ENCODE data around the gene PAQR9. TPM values are rescaled to one million over a fixed set of nuclear protein-coding genes. Genes with fewer than 3 reads are reported as not detected.

PAQR9 gene
- polyA plus RNA-seq, 2 of the 4 experiments (the other 2 are of a cell fraction): 3.0 to 3.1 TPM

- Histone ChIP-seq H3K9me3 (no peaks in the 10 kb centered on the region), H3K27ac (no peak overlapping the region), H3K4me3 (no peak overlapping the region), H3K4me2 (no peak overlapping the region), H3K4me1 (no peaks in the 10 kb centered on the region)
- TF ChIP-seq PHF8 (IDR thresholded peaks at IDR 0.05; ENCODE audit: borderline replicate concordance, low read depth) (no peak), FOXS1 (CRISPR knock-in tag; IDR thresholded peaks at IDR 0.05) (no peak), HDAC2 (IDR thresholded peaks at IDR 0.05) (no peak), ZC3H11A (IDR thresholded peaks at IDR 0.05) (no peak), POLR2A (IDR thresholded peaks at IDR 0.05; ENCODE audit: low read length) (no peak), FOSL2 (IDR thresholded peaks at IDR 0.05) (no peak), FOSL2 (CRISPR knock-in tag; IDR thresholded peaks at IDR 0.05) (no peak), RCOR1 (IDR thresholded peaks at IDR 0.05; ENCODE audit: low read depth, low read length) (no peak), POLR2AphosphoS2 (conservative IDR thresholded peaks at IDR 0.05; ENCODE audit: low read length) (no peak), JUNB (IDR thresholded peaks at IDR 0.05) (no peak), CBX2 (IDR thresholded peaks at IDR 0.05; ENCODE audit: borderline replicate concordance, low read depth) (no peak), EP300 (IDR thresholded peaks at IDR 0.05) (no peak), CEBPB (IDR thresholded peaks at IDR 0.05) (no peak), NPAS2 (CRISPR knock-in tag; IDR thresholded peaks at IDR 0.05; ENCODE audit: borderline replicate concordance) (no peak), E2F6 (IDR thresholded peaks at IDR 0.05; ENCODE audit: borderline replicate concordance, low read depth) (no peak)
- ChIA-PET CTCF (interaction anchor here (1.1 to 1.3 kb wide), 2 partner anchors 9 to 13 kb away, joined by 3 read pairs; no protein-coding TSS in a partner anchor), POLR2A (no interaction called here)
- FAIRE-seq (no peak), DNase-seq (ENCODE audit: low read depth in 1 of 2, low spot score in 1 of 2) (no peak), ATAC-seq (no peak)
- WGBS (ENCODE audit: missing lambda C conversion rate): 56% methylated on average over 4 of the region's 4 CpGs
Observed at GRCh38 chr3:142944342-142944741, 19.1 kb downstream of the PAQR9 start.

- Histone ChIP-seq H3K4me2 (no peak overlapping the region), H3K4me1 (no peaks in the 10 kb centered on the region), H3K4me3 (no peak overlapping the region), H3K27ac (no peak overlapping the region), H3K9me3 (no peaks in the 10 kb centered on the region)
- ChIA-PET CTCF (interaction anchor here (1.3 kb wide), 1 partner anchor 13 kb away, joined by 3 read pairs; no protein-coding TSS in a partner anchor), POLR2A (no interaction called here)
- TF ChIP-seq POLR2A (IDR thresholded peaks at IDR 0.05; ENCODE audit: low read length) (no peak), MAX (IDR thresholded peaks at IDR 0.05) (no peak), CTCF (IDR thresholded peaks at IDR 0.05) (no peak), ZNF302 (CRISPR knock-in tag; IDR thresholded peaks at IDR 0.05) (no peak), USF2 (IDR thresholded peaks at IDR 0.05) (no peak), KDM5A (IDR thresholded peaks at IDR 0.05) (no peak), REST (IDR thresholded peaks at IDR 0.05) (no peak), CHD4 (IDR thresholded peaks at IDR 0.05; ENCODE audit: borderline replicate concordance) (no peak), FOXS1 (CRISPR knock-in tag; IDR thresholded peaks at IDR 0.05) (no peak), CBX2 (IDR thresholded peaks at IDR 0.05; ENCODE audit: borderline replicate concordance, low read depth) (no peak), TFCP2L1 (CRISPR knock-in tag; IDR thresholded peaks at IDR 0.05) (no peak), EP300 (IDR thresholded peaks at IDR 0.05) (no peak), HES2 (IDR thresholded peaks at IDR 0.05) (no peak), RNF2 (IDR thresholded peaks at IDR 0.05; ENCODE audit: borderline replicate concordance, low read depth) (no peak)
- FAIRE-seq (no peak), ATAC-seq (no peak), DNase-seq (ENCODE audit: low read depth in 1 of 2, low spot score in 1 of 2) (no peak)
Observed at GRCh38 chr3:142943870-142944269, 19.6 kb downstream of the PAQR9 start.
